HepG2 (cell line): ENCODE results near the gene KLHL30. TPM values are rescaled to one million over a fixed set of nuclear protein-coding genes. Genes with fewer than 3 reads are reported as not detected.

Experiments
- ATAC-seq: fragments of 200-7000 bp; cut with Tn5 transposase; 3 replicates; pipeline ENCODE4 v1.9.1; 2020; ENCODE audit warnings: mild to moderate bottlenecking, moderate library complexity
- BruUV-seq: library from RNA; stranded (reverse); fragments of 400-500 nt; replicated peaks from 2 replicates; lab custom pipeline; 2021; lab: Mats Ljungman, UMichigan
- CTCF ChIA-PET: fragments of 300-600 bp; formaldehyde crosslinking; extraction: SDS; loops from one replicate; lab custom pipeline; 2021; ENCODE audit warnings: low total read pairs, inconsistent platforms, low intra/inter-chr PET ratio; lab: Yijun Ruan, JAX
- POLR2A ChIA-PET: fragments of 350-600 bp; sonication (Branson Sonifier 250); formaldehyde crosslinking; loops from one replicate; lab custom pipeline; 2020; ENCODE audit warnings: antibody characterized with exemption, inconsistent platforms; lab: Yijun Ruan, JAX
- DNase-seq: peaks from one replicate; pipeline ENCODE4 v3.0.0-alpha.2; 2015; ENCODE audit warnings: low spot score
- FAIRE-seq: peaks from 3 replicates; lab custom pipeline; 2011; peaks lifted over from hg19 to GRCh38; lab: Jason Lieb, UNC
- H2AFZ ChIP-seq: one replicate; pipeline ENCODE4 v1.6.1; 2011; ENCODE audit warnings: low read length, inconsistent platforms
- H3K27ac ChIP-seq: fragments of 300-600 bp; 3 replicates; pipeline ENCODE4 v1.8.0; 2011; ENCODE audit warnings: mixed run types, mild to moderate bottlenecking, mixed read lengths, low read length, inconsistent platforms; ENCODE audit not compliant: insufficient read depth; ENCODE audit errors: extremely low read length
- H3K27me3 ChIP-seq, 2 experiments: fragments of 200-600 bp in 1 of 2; 2 replicates in 1 of 2; 3 replicates in 1 of 2; pipeline versions ENCODE4 v1.6.0 to v1.8.0; 2011; ENCODE audit warnings: low read length in 2 of 2, mild to moderate bottlenecking in 2 of 2, moderate library complexity in 2 of 2, inconsistent platforms in 1 of 2; ENCODE audit not compliant: insufficient read depth in 2 of 2, control insufficient read depth in 1 of 2
- H3K36me3 ChIP-seq, 2 experiments: fragments of 200-600 bp in 1 of 2; replicated peaks in 1 of 2; 2 replicates in 1 of 2; 3 replicates in 1 of 2; pipeline versions ENCODE4 v1.5.1 to v1.8.0; 2011; ENCODE audit warnings: low read length in 2 of 2, inconsistent platforms in 1 of 2; ENCODE audit not compliant: insufficient read depth in 2 of 2, control insufficient read depth in 1 of 2
- H3K4me1 ChIP-seq: 2 replicates; pipeline ENCODE4 v1.5.1; 2012; ENCODE audit warnings: low read length, inconsistent platforms; ENCODE audit not compliant: insufficient read depth
- H3K4me2 ChIP-seq: 2 replicates; pipeline ENCODE4 v1.6.0; 2011; ENCODE audit warnings: low read depth, low read length, inconsistent platforms
- H3K4me3 ChIP-seq, 3 experiments: fragments of 200-600 bp in 1 of 3; sonication (generic), shearing (Covaris generic) in 1 of 3; replicated peaks in 1 of 3; 2 replicates each; pipeline ENCODE4 v1.5.1; 2011 to 2016; ENCODE audit warnings: low read length in 3 of 3, inconsistent platforms in 2 of 3, low read depth in 2 of 3, mild to moderate bottlenecking in 2 of 3, control low read depth in 1 of 3, mixed read lengths in 1 of 3; ENCODE audit not compliant: insufficient read depth in 1 of 3
- H3K79me2 ChIP-seq: one replicate; pipeline ENCODE4 v1.6.1; 2011; ENCODE audit warnings: low read length, inconsistent platforms; ENCODE audit not compliant: insufficient read depth
- H3K9ac ChIP-seq: 2 replicates; pipeline ENCODE4 v1.6.0; 2011; ENCODE audit warnings: mild to moderate bottlenecking, low read depth, low read length, inconsistent platforms; ENCODE audit not compliant: insufficient read depth
- H3K9me3 ChIP-seq: 2 replicates; pipeline ENCODE4 v1.5.1; 2012; ENCODE audit warnings: mild to moderate bottlenecking, low read length
- H4K20me1 ChIP-seq: 2 replicates; pipeline ENCODE4 v1.6.0; 2011; ENCODE audit warnings: inconsistent platforms, mild to moderate bottlenecking, low read length, moderate library complexity; ENCODE audit not compliant: insufficient read depth
- ATF5 ChIP-seq: sonication (generic); formaldehyde crosslinking; IDR thresholded peaks from 2 replicates; pipeline ENCODE4 v1.4.0; 2020; ENCODE audit warnings: mild to moderate bottlenecking, low read depth, missing genetic modification reagents
- CBX5 ChIP-seq: sonication (generic); formaldehyde crosslinking; IDR thresholded peaks from 2 replicates; pipeline ENCODE4 v1.4.0; 2020; ENCODE audit warnings: missing genetic modification reagents, borderline replicate concordance
- E2F1 ChIP-seq: sonication (generic); formaldehyde crosslinking; IDR thresholded peaks from 2 replicates; pipeline ENCODE4 v1.5.0; 2020; ENCODE audit warnings: missing genetic modification reagents
- NBN ChIP-seq: fragments of 450-650 bp; conservative IDR thresholded peaks from 2 replicates; pipeline ENCODE4 v1.6.1; 2017
- POLR2AphosphoS5 ChIP-seq: IDR thresholded peaks from 2 replicates; pipeline ENCODE4 v1.6.1; 2012; ENCODE audit warnings: low read depth, low read length
- TGIF2 ChIP-seq: IDR thresholded peaks from 2 replicates; pipeline ENCODE4 v1.6.1; 2016; ENCODE audit warnings: control low read depth, missing compliant biosample characterization
- ZNF225 ChIP-seq: sonication (generic); formaldehyde crosslinking; IDR thresholded peaks from 2 replicates; pipeline ENCODE4 v1.4.0; 2020; ENCODE audit warnings: mild to moderate bottlenecking, missing genetic modification reagents
- ZNF3 ChIP-seq: IDR thresholded peaks from 2 replicates; pipeline ENCODE4 v1.7.0; 2017; ENCODE audit warnings: inconsistent platforms
- WGBS: methylation state at CpG from one replicate; pipeline ENCODE4 v1.1.6; 2017; ENCODE audit warnings: low lambda C conversion rate; 5-methylcytosine and 5-hydroxymethylcytosine counted together
- in situ Hi-C: cut with HindIII; loops from 2 replicates; pipeline ENCODE4 v1.10.0; 2017; ENCODE audit warnings: low pct_unique_long_range_greater_than_20kb; ENCODE audit not compliant: extremely low pct_ligation_motif_present
- intact Hi-C: fragments of 100-400 bp; cut with micrococcal nuclease; formaldehyde crosslinking; loops from one replicate; pipeline ENCODE4 v1.10.0; 2022; ENCODE audit not compliant: unreplicated experiment
- polyA plus RNA-seq, 8 experiments: library from polyadenylated mRNA; depleted of rRNA in 3 of 8; stranded (reverse) in 7 of 8; unstranded in 1 of 8; fragments of >200 nt; fragmentation: Illumina TruSeq in 4 of 8; extraction: Trizol in 4 of 8; gene quantifications; 2 replicates each; pipeline versions ENCODE4 v1.2.1 to v1.2.3, GENCODE V29; 2011 to 2016; ENCODE audit warnings: low read depth in 4 of 8, missing spikeins in 1 of 8, mixed read lengths in 1 of 8; ENCODE audit not compliant: insufficient read depth in 1 of 8
- total RNA-seq, 5 experiments: library from RNA; depleted of rRNA; stranded (reverse); fragments of >200 nt; fragmentation: Illumina TruSeq; extraction: Trizol; gene quantifications; 2 replicates each; pipeline ENCODE4 v1.2.3, GENCODE V29; 2016; ENCODE audit warnings: low read depth in 1 of 5

KLHL30 gene
- total and polyA plus RNA-seq, 2 of the 13 experiments (the other 11 are each of a cell fraction or from before 2014, with no cell fraction given) = 0.05 TPM; not detected in 1

GRCh38 chr2:238164906-238165287 lies 26.4 kb downstream of the KLHL30 start:
- Histone ChIP-seq H3K4me2 (no peak overlapping the region), H4K20me1 (no peaks in the 10 kb centered on the region), H3K36me3 (peaks cover 7 to 12% of the 10 kb centered on the region in 2 experiments; a peak in 4 of 5 replicates), H3K27me3 (peaks cover 22 to 44% of the 10 kb centered on the region in 2 experiments), H3K4me1 (peaks cover 28% of the 10 kb centered on the region), H2AFZ (no peak overlapping the region), H3K79me2 (no peaks in the 10 kb centered on the region), H3K27ac (no peak overlapping the region), H3K9me3 (no peaks in the 10 kb centered on the region), H3K9ac (no peak overlapping the region), H3K4me3 (no peak overlapping the region)
- intact Hi-C loops = no loop called here
- ChIA-PET POLR2A (no interaction called here), CTCF (no interaction called here)
- in situ Hi-C loops = no loop called here
- BruUV-seq = no TSS peak
- TF ChIP-seq POLR2AphosphoS5 (no peak), ZNF3 (CRISPR knock-in tag) (no peak), E2F1 (no peak)
- ATAC-seq = no peak
- WGBS = 69% methylated on average over 8 of the region's 8 CpGs
- DNase-seq = no peak
- FAIRE-seq = no peak

GRCh38 chr2:238165288-238165921 lies 26.9 kb downstream of the KLHL30 start:
- H3K4me2 ChIP-seq = no peak overlapping the region
- intact Hi-C loops (no loop called here), in situ Hi-C loops (no loop called here)
- peaks cover 23% of the 10 kb centered on the region for H3K4me1 ChIP-seq
- H3K36me3 ChIP-seq = peaks cover 8 to 17% of the 10 kb centered on the region in 2 experiments; a peak in 4 of 5 replicates
- H3K27me3 ChIP-seq = peaks cover 19 to 39% of the 10 kb centered on the region in 2 experiments
- H4K20me1 ChIP-seq = no peaks in the 10 kb centered on the region
- FAIRE-seq (no peak), DNase-seq (no peak), ATAC-seq (no peak)
- no peak overlapping the region for H3K9ac ChIP-seq
- H3K79me2 ChIP-seq = no peaks in the 10 kb centered on the region
- no peak overlapping the region for H3K4me3 ChIP-seq
- H3K9me3 ChIP-seq = no peaks in the 10 kb centered on the region
- no peak overlapping the region for H2AFZ ChIP-seq
- POLR2A ChIA-PET = no interaction called here
- TF ChIP-seq NBN = no peak
- no peak for TF ChIP-seq ATF5 (CRISPR knock-in tag)
- no peak for TF ChIP-seq CBX5 (CRISPR knock-in tag)
- TF ChIP-seq ZNF225 (CRISPR knock-in tag) = no peak
- no peak for TF ChIP-seq TGIF2 (CRISPR knock-in tag)
- no peak overlapping the region for H3K27ac ChIP-seq
- 81% methylated on average over 4 of the region's 12 CpGs for WGBS
- no TSS peak for BruUV-seq
- CTCF ChIA-PET = no interaction called here
